ENCODE data around the gene IKZF4.

- TF ChIP-seq CTCF (conservative IDR thresholded peaks at IDR 0.05; ENCODE audit: low read depth, low read length) (no peak), EZH2 (IDR thresholded peaks at IDR 0.05; ENCODE audit: low read length, unreplicated experiment) (no peak)
Observed at GRCh38 chr12:56082967-56083366, 62.1 kb downstream of the IKZF4 start.

Data from PC-3 (cell line).